Subcutaneous abdominal adipose tissue (tissue), 5 donors: ENCODE data around the gene SHROOM3.
"Not testable (repeated sequence)": the region's sequence is repeated elsewhere in the genome, so short reads cannot be mapped to it uniquely, and the experiment has no call there.

Experiments used
- H3K27ac ChIP-seq: one replicate; pipeline ENCODE4 v1.7.0; 2013; ENCODE audit warnings: low read depth, mild to moderate bottlenecking, inconsistent platforms, low read length, moderate library complexity
- H3K27me3 ChIP-seq, 5 donors: one replicate each; pipeline ENCODE4 v1.7.0; 2013; ENCODE audit warnings: low read length in 5 of 5, inconsistent platforms in 1 of 5; ENCODE audit not compliant: control insufficient read depth in 5 of 5, insufficient read depth in 4 of 5
- H3K36me3 ChIP-seq, 5 donors: one replicate each; pipeline ENCODE4 v1.7.0; 2013; ENCODE audit warnings: low read length in 5 of 5; ENCODE audit not compliant: control insufficient read depth in 5 of 5, insufficient read depth in 5 of 5
- H3K4me1 ChIP-seq, 5 donors: one replicate each; pipeline ENCODE4 v1.7.0; 2013; ENCODE audit warnings: low read length in 5 of 5, mild to moderate bottlenecking in 3 of 5, moderate library complexity in 1 of 5; ENCODE audit not compliant: control insufficient read depth in 5 of 5, insufficient read depth in 5 of 5
- H3K4me3 ChIP-seq, 5 donors: one replicate each; pipeline ENCODE4 v1.7.0; 2013; ENCODE audit warnings: low read length in 5 of 5, low read depth in 1 of 5
- H3K9ac ChIP-seq, 5 donors: one replicate each; pipeline ENCODE4 v1.7.0; 2013; ENCODE audit warnings: low read length in 5 of 5, mild to moderate bottlenecking in 4 of 5, moderate library complexity in 3 of 5
- H3K9me3 ChIP-seq, 5 donors: one replicate each; pipeline ENCODE4 v1.7.0; 2013; ENCODE audit warnings: low read length in 5 of 5; ENCODE audit not compliant: control insufficient read depth in 5 of 5
- donor health status: healthy.
- donor health status: healthy.
- donor health status: healthy.
- donor health status: healthy.
- donor health status: healthy.

Gene SHROOM3

GRCh38 chr4:76420762-76421581 is 14.1 kb upstream of the SHROOM3 start, which contains the start of gene CCDC158:
Gene CCDC158, minus strand, starts transcription at chr4:76421141. Its CDS starts 17,934 bp downstream, at chr4:76403207.
- peak within 1 kb of the TSS in 3 of 5 donors; percentile 1 to 52 (median 40) for H3K9ac ChIP-seq
- no peak within 1 kb of the TSS for H3K27ac ChIP-seq
- peak within 1 kb of the TSS; percentile 53 to 75 (median 67) for H3K4me3 ChIP-seq
- peaks cover 0 to 23% (median 11%) of the 10 kb centered on the region in 5 donors for H3K4me1 ChIP-seq
- H3K27me3 ChIP-seq, result no peaks in the 10 kb centered on the region
- no peaks in the 10 kb centered on the region for H3K36me3 ChIP-seq
- H3K9me3 ChIP-seq, result no peaks in the 10 kb centered on the region

- H3K9me3 ChIP-seq, H3K9ac ChIP-seq, H3K27me3 ChIP-seq, H3K4me3 ChIP-seq, H3K27ac ChIP-seq, H3K36me3 ChIP-seq: not testable (repeated sequence)
- H3K4me1 ChIP-seq, result peaks cover 0 to 23% (median 11%) of the 10 kb centered on the region in 5 donors
Measured at GRCh38 chr4:76423159-76423558, 11.9 kb upstream of the SHROOM3 start.

- Histone ChIP-seq H3K4me3 (no peak overlapping the region), H3K9me3 (no peaks in the 10 kb centered on the region), H3K9ac (no peak overlapping the region), H3K27me3 (no peaks in the 10 kb centered on the region), H3K27ac (no peak overlapping the region), H3K4me1 (peaks cover 0 to 4% (median 1%) of the 10 kb centered on the region in 5 donors), H3K36me3 (no peaks in the 10 kb centered on the region)
Measured at GRCh38 chr4:76426272-76426671, 8.8 kb upstream of the SHROOM3 start.

GRCh38 chr4:76429636-76430035 is 5.4 kb upstream of the SHROOM3 start:
- Histone ChIP-seq H3K36me3 (no peaks in the 10 kb centered on the region), H3K4me3 (no peak overlapping the region), H3K9me3 (no peaks in the 10 kb centered on the region), H3K27ac (no peak overlapping the region), H3K4me1 (peaks cover 0 to 3% (median 0%) of the 10 kb centered on the region in 5 donors), H3K9ac (no peak overlapping the region), H3K27me3 (no peaks in the 10 kb centered on the region)

GRCh38 chr4:76430519-76431388 is 4.3 kb upstream of the SHROOM3 start:
- Histone ChIP-seq H3K9ac (no peak overlapping the region), H3K9me3 (no peaks in the 10 kb centered on the region), H3K27ac (no peak overlapping the region), H3K36me3 (no peaks in the 10 kb centered on the region), H3K4me1 (peaks cover 0 to 10% (median under 1%) of the 10 kb centered on the region in 5 donors), H3K4me3 (peak overlapping the region in 1 of 5 donors; percentile 29), H3K27me3 (no peaks in the 10 kb centered on the region)

GRCh38 chr4:76435528-76436319 is 695 bp downstream of the SHROOM3 start:
- peaks cover 0 to 4% (median 0%) of the 10 kb centered on the region in 5 donors for H3K9me3 ChIP-seq
- H3K9ac ChIP-seq, result peak overlapping the region; percentile 3 to 40 (median 23)
- no peaks in the 10 kb centered on the region for H3K36me3 ChIP-seq
- H3K27me3 ChIP-seq, result no peaks in the 10 kb centered on the region
- H3K27ac ChIP-seq, result no peak overlapping the region
- H3K4me3 ChIP-seq, result peak overlapping the region; percentile 14 to 60 (median 35)
- peaks cover 0 to 13% (median 2%) of the 10 kb centered on the region in 5 donors for H3K4me1 ChIP-seq

GRCh38 chr4:76439491-76439890 is 4.5 kb downstream of the SHROOM3 start:
- no peak overlapping the region for H3K27ac ChIP-seq
- H3K9ac ChIP-seq, result no peak overlapping the region
- no peak overlapping the region for H3K4me3 ChIP-seq
- H3K4me1 ChIP-seq, result peaks cover 0 to 13% (median 2%) of the 10 kb centered on the region in 5 donors
- H3K27me3 ChIP-seq, result no peaks in the 10 kb centered on the region
- H3K36me3 ChIP-seq, result no peaks in the 10 kb centered on the region
- H3K9me3 ChIP-seq, result peaks cover 0 to 4% (median 0%) of the 10 kb centered on the region in 5 donors

- no peaks in the 10 kb centered on the region for H3K27me3 ChIP-seq
- no peak overlapping the region for H3K9ac ChIP-seq
- H3K4me3 ChIP-seq, result no peak overlapping the region
- H3K4me1 ChIP-seq, result no peaks in the 10 kb centered on the region
- no peak overlapping the region for H3K27ac ChIP-seq
- peaks cover 0 to 4% (median 0%) of the 10 kb centered on the region in 5 donors for H3K9me3 ChIP-seq
- H3K36me3 ChIP-seq, result no peaks in the 10 kb centered on the region
Measured at GRCh38 chr4:76441881-76442280, 6.9 kb downstream of the SHROOM3 start.

GRCh38 chr4:76442807-76443206 is 7.8 kb downstream of the SHROOM3 start:
- Histone ChIP-seq H3K9me3 (peaks cover 0 to 4% (median 0%) of the 10 kb centered on the region in 5 donors), H3K9ac (no peak overlapping the region), H3K36me3 (no peaks in the 10 kb centered on the region), H3K27me3 (no peaks in the 10 kb centered on the region), H3K27ac (no peak overlapping the region), H3K4me1 (no peaks in the 10 kb centered on the region), H3K4me3 (no peak overlapping the region)
